H1 (cell line): Measurements from ENCODE around the gene KRT222. TPM values are rescaled to one million over a fixed set of nuclear protein-coding genes. Genes with fewer than 3 reads are reported as not detected.

Source experiments
- CTCF ChIA-PET: fragments of 300-600 bp; sonication (Branson Sonifier 250); formaldehyde crosslinking; loops from one replicate; lab custom pipeline; 2021; ENCODE audit not compliant: partially characterized antibody; lab: Charles Lee
- POLR2A ChIA-PET: fragments of 300-600 bp; sonication (Branson Sonifier 250); formaldehyde crosslinking; loops from one replicate; lab custom pipeline; 2021; ENCODE audit warnings: inconsistent platforms; ENCODE audit not compliant: partially characterized antibody; lab: Charles Lee
- DNase-seq, 2 experiments: peaks; one replicate each; pipeline versions ENCODE4 v3.0.0 to v3.0.0-alpha.2; 2010 to 2022; ENCODE audit warnings: low spot score in 2 of 2, low read depth in 1 of 2, mixed read lengths in 1 of 2
- FAIRE-seq: peaks from 2 replicates; lab custom pipeline; 2011; peaks lifted over from hg19 to GRCh38; lab: Jason Lieb, UNC
- H2AFZ ChIP-seq: 2 replicates; pipeline ENCODE4 v1.8.1; 2012; ENCODE audit warnings: low read length, inconsistent platforms
- H2AK5ac ChIP-seq: 2 replicates; pipeline ENCODE4 v1.6.1; 2013; ENCODE audit warnings: low read depth, low read length
- H2BK120ac ChIP-seq: replicated peaks from 2 replicates; pipeline ENCODE3; 2013; ENCODE audit warnings: low read depth, low read length, inconsistent platforms
- H2BK12ac ChIP-seq: 2 replicates; pipeline ENCODE4 v1.6.1; 2013; ENCODE audit warnings: low read depth, low read length
- H2BK15ac ChIP-seq: 2 replicates; pipeline ENCODE4 v1.6.1; 2013; ENCODE audit warnings: low read length
- H2BK20ac ChIP-seq: 2 replicates; pipeline ENCODE4 v1.6.1; 2013; ENCODE audit warnings: low read length
- H2BK5ac ChIP-seq: 2 replicates; pipeline ENCODE4 v1.6.1; 2013; ENCODE audit warnings: low read depth, low read length
- H3K14ac ChIP-seq: 2 replicates; pipeline ENCODE4 v1.6.1; 2013; ENCODE audit warnings: inconsistent platforms; ENCODE audit not compliant: insufficient read length
- H3K18ac ChIP-seq: 2 replicates; pipeline ENCODE4 v1.6.1; 2013; ENCODE audit warnings: low read length; ENCODE audit errors: extremely low read depth
- H3K23ac ChIP-seq: 2 replicates; pipeline ENCODE4 v1.6.1; 2013; ENCODE audit warnings: inconsistent platforms; ENCODE audit not compliant: insufficient read length
- H3K23me2 ChIP-seq: 2 replicates; pipeline ENCODE4 v1.6.1; 2013; ENCODE audit warnings: low read depth, low read length
- H3K27ac ChIP-seq: 2 replicates; pipeline ENCODE4 v1.6.1; 2011; ENCODE audit warnings: low read depth, low read length, inconsistent platforms
- H3K27me3 ChIP-seq, 4 experiments: replicated peaks in 1 of 4; 1 replicate in 1 of 4; 2 replicates in 3 of 4; pipeline versions ENCODE4 v1.6.1 to v1.8.1; 2011 to 2013; ENCODE audit warnings: low read length in 3 of 4, mild to moderate bottlenecking in 3 of 4, inconsistent platforms in 2 of 4, mixed read lengths in 2 of 4, moderate library complexity in 1 of 4; ENCODE audit not compliant: control insufficient read depth in 3 of 4, insufficient read depth in 3 of 4; ENCODE audit errors: extremely low read depth in 1 of 4
- H3K36me3 ChIP-seq, 4 experiments: 2 replicates each; pipeline versions ENCODE4 v1.6.1 to v1.8.1; 2011 to 2013; ENCODE audit warnings: mild to moderate bottlenecking in 4 of 4, low read length in 3 of 4, moderate library complexity in 2 of 4, control low read depth in 1 of 4, inconsistent platforms in 1 of 4; ENCODE audit not compliant: insufficient read depth in 4 of 4, control insufficient read depth in 2 of 4
- H3K4ac ChIP-seq: replicated peaks from 2 replicates; pipeline ENCODE3; 2013; ENCODE audit warnings: low read length, low read depth, mixed read lengths, inconsistent platforms; ENCODE audit not compliant: insufficient read length
- H3K4me1 ChIP-seq, 4 experiments: replicated peaks in 1 of 4; 1 replicate in 1 of 4; 2 replicates in 3 of 4; pipeline versions ENCODE4 v1.6.1 to v1.8.1; 2011 to 2013; ENCODE audit warnings: low read length in 3 of 4, inconsistent platforms in 2 of 4, mixed read lengths in 1 of 4; ENCODE audit not compliant: insufficient read depth in 4 of 4, control insufficient read depth in 3 of 4
- H3K4me2 ChIP-seq, 2 experiments: 2 replicates each; pipeline versions ENCODE4 v1.6.1 to v1.8.1; 2011 to 2013; ENCODE audit warnings: low read depth in 2 of 2, low read length in 2 of 2, control low read depth in 1 of 2, inconsistent platforms in 1 of 2, mild to moderate bottlenecking in 1 of 2; ENCODE audit not compliant: insufficient read depth in 1 of 2
- H3K4me3 ChIP-seq, 4 experiments: fragments of 200-600, 300-600 bp in 1 of 4; sonication (generic), shearing (Covaris generic), sonication (Bioruptor Twin) in 1 of 4; 2 replicates each; pipeline versions ENCODE4 v1.5.1 to v1.8.1; 2011 to 2016; ENCODE audit warnings: low read length in 4 of 4, low read depth in 3 of 4, control low read depth in 2 of 4, inconsistent platforms in 2 of 4, mild to moderate bottlenecking in 2 of 4, mixed read lengths in 1 of 4, moderate library complexity in 1 of 4; ENCODE audit not compliant: insufficient read depth in 2 of 4; ENCODE audit errors: extremely low read depth in 1 of 4
- H3K56ac ChIP-seq: replicated peaks from 2 replicates; pipeline ENCODE3; 2013; ENCODE audit warnings: low read depth, mild to moderate bottlenecking, mixed read lengths, low read length, inconsistent platforms; ENCODE audit not compliant: insufficient read length
- H3K79me1 ChIP-seq: 2 replicates; pipeline ENCODE4 v1.6.1; 2013; ENCODE audit warnings: low read depth, low read length, control low read depth
- H3K79me2 ChIP-seq, 2 experiments: 2 replicates each; pipeline versions ENCODE4 v1.6.1 to v1.8.1; 2012 to 2013; ENCODE audit warnings: low read length in 2 of 2, mild to moderate bottlenecking in 2 of 2, inconsistent platforms in 1 of 2; ENCODE audit not compliant: insufficient read depth in 2 of 2, control insufficient read depth in 1 of 2
- H3K9ac ChIP-seq, 4 experiments: replicated peaks in 1 of 4; 1 replicate in 1 of 4; 2 replicates in 3 of 4; pipeline versions ENCODE4 v1.6.1 to v1.8.1; 2011 to 2013; ENCODE audit warnings: low read depth in 3 of 4, low read length in 3 of 4, control low read depth in 2 of 4, mild to moderate bottlenecking in 2 of 4, moderate library complexity in 2 of 4, inconsistent platforms in 1 of 4; ENCODE audit errors: extremely low read depth in 1 of 4
- H3K9me3 ChIP-seq, 2 experiments: 2 replicates each; pipeline versions ENCODE4 v1.6.1 to v1.8.1; 2012 to 2013; ENCODE audit warnings: mild to moderate bottlenecking in 2 of 2, moderate library complexity in 2 of 2, control low read depth in 1 of 2, inconsistent platforms in 1 of 2, low read depth in 1 of 2, low read length in 1 of 2, mixed read lengths in 1 of 2; ENCODE audit not compliant: insufficient read depth in 2 of 2
- H4K20me1 ChIP-seq, 2 experiments: replicated peaks in 1 of 2; 2 replicates each; pipeline versions ENCODE3 to v1.8.1; 2011 to 2013; ENCODE audit warnings: inconsistent platforms in 2 of 2, low read length in 2 of 2, mild to moderate bottlenecking in 1 of 2; ENCODE audit not compliant: insufficient read depth in 2 of 2, control insufficient read depth in 1 of 2
- H4K5ac ChIP-seq: 2 replicates; pipeline ENCODE4 v1.6.1; 2013; ENCODE audit warnings: low read length, low read depth, mixed read lengths, inconsistent platforms; ENCODE audit not compliant: insufficient read length
- H4K8ac ChIP-seq: 2 replicates; pipeline ENCODE4 v1.8.0; 2013; ENCODE audit warnings: mild to moderate bottlenecking, moderate library complexity, low read length, inconsistent platforms; ENCODE audit not compliant: insufficient read depth; ENCODE audit errors: extremely low read depth
- H4K91ac ChIP-seq: replicated peaks from 2 replicates; pipeline ENCODE3; 2013; ENCODE audit warnings: low read length, mixed read lengths, inconsistent platforms; ENCODE audit not compliant: insufficient read length
- BCL11A ChIP-seq, 2 experiments: IDR thresholded peaks; one replicate each; pipeline ENCODE4 v1.6.1; 2011; ENCODE audit warnings: low read depth in 2 of 2, low read length in 2 of 2, mild to moderate bottlenecking in 2 of 2
- NRF1 ChIP-seq: IDR thresholded peaks from 2 replicates; pipeline ENCODE4 v1.6.1; 2011; ENCODE audit warnings: mild to moderate bottlenecking, low read depth, low read length, improper control_type of control experiment
- WGBS, 2 experiments: shearing (Covaris generic) in 1 of 2; methylation state at CpG; one replicate each; pipeline versions ENCODE4 v1.1.6 to v1.1.7; 2013 to 2015; ENCODE audit warnings: low lambda C conversion rate in 2 of 2, mixed read lengths in 2 of 2, inconsistent platforms in 1 of 2, low coverage in 1 of 2, missing lambda C conversion rate in 1 of 2; ENCODE audit not compliant: insufficient replicate concordance in 2 of 2, insufficient coverage in 1 of 2, insufficient read length in 1 of 2; ENCODE audit errors: extremely low coverage in 1 of 2, missing lambda C conversion rate in 1 of 2; 5-methylcytosine and 5-hydroxymethylcytosine counted together
- polyA plus RNA-seq, 7 experiments: library from polyadenylated mRNA; depleted of rRNA in 3 of 7; stranded (reverse) in 5 of 7; unstranded in 2 of 7; fragments of >200 nt in 5 of 7; fragments of 200-250 nt in 2 of 7; gene quantifications; 1 replicate in 5 of 7; 2 replicates in 1 of 7; 4 replicates in 1 of 7; pipeline versions ENCODE4 v1.2.1 to v1.2.3, GENCODE V29; 2011 to 2013; ENCODE audit warnings: missing spikeins in 2 of 7, mixed read lengths in 2 of 7
- total RNA-seq: library from RNA; stranded (reverse); fragmentation: NEBNext Ultra II Directional; extraction: Animal tissue kit (Norgen Biotek cat#: 25700); gene quantifications from 2 replicates; pipeline ENCODE4 v1.2.1, GENCODE V29; 2021

KRT222 gene
- total and polyA plus RNA-seq, 2 of the 8 experiments (the other 6 are each of a cell fraction or from before 2014, with no cell fraction given) = 0.08 to 0.61 TPM

- no peaks in the 10 kb centered on the region for H3K36me3 ChIP-seq
- H2AK5ac ChIP-seq = no peak overlapping the region
- no peaks in the 10 kb centered on the region for H3K27me3 ChIP-seq
- H4K91ac ChIP-seq = no peak overlapping the region
- H3K4me3 ChIP-seq = no peak overlapping the region
- no peak overlapping the region for H2BK15ac ChIP-seq
- H3K9ac ChIP-seq = no peak overlapping the region
- H2BK12ac ChIP-seq = no peak overlapping the region
- FAIRE-seq (no peak), DNase-seq (no peak)
- H2BK5ac ChIP-seq = no peak overlapping the region
- no peaks in the 10 kb centered on the region for H3K79me2 ChIP-seq
- POLR2A ChIA-PET = no interaction called here
- H2BK120ac ChIP-seq = no peak overlapping the region
- H3K14ac ChIP-seq = no peak overlapping the region
- CTCF ChIA-PET = interaction anchor here (1.1 kb wide), 1 partner anchor 12 kb away, joined by 4 read pairs; no protein-coding TSS in a partner anchor
- no peaks in the 10 kb centered on the region for H3K23me2 ChIP-seq
- no peak overlapping the region for H2BK20ac ChIP-seq
- no peak overlapping the region for H3K4me2 ChIP-seq
- H3K4me1 ChIP-seq = peaks cover 0 to 5% (median 2%) of the 10 kb centered on the region in 4 experiments; a peak in 4 of 7 replicates
- no peak overlapping the region for H3K27ac ChIP-seq
- no peak overlapping the region for H3K56ac ChIP-seq
- H3K4ac ChIP-seq = no peak overlapping the region
- no peaks in the 10 kb centered on the region for H3K79me1 ChIP-seq
- H2AFZ ChIP-seq = no peak overlapping the region
- no peak overlapping the region for H3K18ac ChIP-seq
- no peak overlapping the region for H4K8ac ChIP-seq
- 86% methylated on average over 2 of the region's 2 CpGs; no CpG with 5 or more reads in 1 of the 2 experiments for WGBS, 2 experiments
- no peak overlapping the region for H3K23ac ChIP-seq
- H4K20me1 ChIP-seq = no peaks in the 10 kb centered on the region
- H3K9me3 ChIP-seq = no peaks in the 10 kb centered on the region
- no peak overlapping the region for H4K5ac ChIP-seq
- TF ChIP-seq BCL11A (IDR thresholded peaks at IDR 0.05; ENCODE audit: low read depth in 2 of 2, low read length in 2 of 2) (no peak), NRF1 (no peak)
These were observed 7.7 kb upstream of the KRT222 start for GRCh38 chr17:40672654-40673053.
